Gastrocnemius medialis (tissue), 4 donors: ENCODE measurements around the gene RSPH10B. TPM values are rescaled to one million over a fixed set of nuclear protein-coding genes. Genes with fewer than 3 reads are reported as not detected.
"Not testable (repeated sequence)": the region's sequence is repeated elsewhere in the genome, so short reads cannot be mapped to it uniquely, and the experiment has no call there.

ENCODE experiments used
- ATAC-seq, 2 donors: fragments of 150-250 bp; one replicate each; pipeline ENCODE4 v1.9.1; 2016
- DNase-seq, 2 donors: peaks; one replicate each; pipeline ENCODE4 v3.0.0-alpha.2; 2019
- H3K27ac ChIP-seq, 4 donors: fragments of 200-600 bp; sonication (generic); 1 replicate in 1 of 4; 2 replicates in 3 of 4; pipeline ENCODE4 v1.5.1; 2016 to 2018; ENCODE audit warnings: mild to moderate bottlenecking in 2 of 4, moderate library complexity in 1 of 4
- H3K27me3 ChIP-seq, 3 donors: fragments of 200-600 bp; sonication (generic) in 2 of 3; 1 replicate in 1 of 3; 2 replicates in 2 of 3; pipeline versions ENCODE4 v1.5.1 to v1.6.0; 2016 to 2019; ENCODE audit warnings: mild to moderate bottlenecking in 1 of 3, moderate library complexity in 1 of 3
- H3K36me3 ChIP-seq, 2 donors: fragments of 200-600 bp; sonication (generic) in 1 of 2; one replicate each; pipeline ENCODE4 v1.5.1; 2017 to 2018
- H3K4me1 ChIP-seq, 2 donors: fragments of 200-600 bp; sonication (generic) in 1 of 2; one replicate each; pipeline ENCODE4 v1.5.1; 2016 to 2017; ENCODE audit warnings: mild to moderate bottlenecking in 2 of 2
- H3K4me3 ChIP-seq, 4 donors: fragments of 200-600 bp; sonication (generic) in 3 of 4; 1 replicate in 1 of 4; 2 replicates in 3 of 4; pipeline ENCODE4 v1.5.1; 2016 to 2019; ENCODE audit warnings: mild to moderate bottlenecking in 2 of 4
- H3K9me3 ChIP-seq, 3 donors: fragments of 200-600 bp; sonication (generic) in 2 of 3; 1 replicate in 1 of 3; 2 replicates in 2 of 3; pipeline ENCODE4 v1.5.1; 2016 to 2019
- POLR2A ChIP-seq, 2 donors: fragments of 450-650 bp; IDR thresholded peaks; one replicate each; pipeline ENCODE4 v1.6.1; 2017; ENCODE audit warnings: antibody characterized with exemption in 2 of 2, mild to moderate bottlenecking in 2 of 2, moderate library complexity in 2 of 2
- in situ Hi-C, 4 donors: fragments of 200-750 bp; cut with MboI; loops; one replicate each; pipeline versions ENCODE4 v1.15.0 to v1.8.0; 2017; ENCODE audit warnings: low sequenced_read_pairs in 4 of 4
- intact Hi-C: fragments of 100-400 bp; cut with DNase I; formaldehyde crosslinking; loops from one replicate; pipeline ENCODE4 v1.15.1; 2023; ENCODE audit warnings: low total_unique reads
- total RNA-seq, 4 donors: library from RNA; depleted of rRNA; stranded (reverse); fragments of >200 nt; gene quantifications; one replicate each; pipeline versions ENCODE4 v1.1.0 to v1.2.3, GENCODE V29; 2016
- TF ChIP-seq, protein P1 (sequence below), 5 experiments: fragments of 450-650 bp in 3 of 5; fragments of 200-600 bp in 2 of 5; sonication (generic) in 2 of 5; IDR thresholded peaks in 4 of 5; conservative IDR thresholded peaks in 1 of 5; 1 replicate in 4 of 5; 2 replicates in 1 of 5; pipeline ENCODE4 v1.5.1; 2016 to 2019; ENCODE audit warnings: antibody characterized with exemption in 5 of 5, mild to moderate bottlenecking in 3 of 5, moderate library complexity in 3 of 5

RSPH10B gene
- total RNA-seq, result 1 to 10 TPM in 1 of 4 donors, not detected in 3; 1.1 TPM

DNA sequence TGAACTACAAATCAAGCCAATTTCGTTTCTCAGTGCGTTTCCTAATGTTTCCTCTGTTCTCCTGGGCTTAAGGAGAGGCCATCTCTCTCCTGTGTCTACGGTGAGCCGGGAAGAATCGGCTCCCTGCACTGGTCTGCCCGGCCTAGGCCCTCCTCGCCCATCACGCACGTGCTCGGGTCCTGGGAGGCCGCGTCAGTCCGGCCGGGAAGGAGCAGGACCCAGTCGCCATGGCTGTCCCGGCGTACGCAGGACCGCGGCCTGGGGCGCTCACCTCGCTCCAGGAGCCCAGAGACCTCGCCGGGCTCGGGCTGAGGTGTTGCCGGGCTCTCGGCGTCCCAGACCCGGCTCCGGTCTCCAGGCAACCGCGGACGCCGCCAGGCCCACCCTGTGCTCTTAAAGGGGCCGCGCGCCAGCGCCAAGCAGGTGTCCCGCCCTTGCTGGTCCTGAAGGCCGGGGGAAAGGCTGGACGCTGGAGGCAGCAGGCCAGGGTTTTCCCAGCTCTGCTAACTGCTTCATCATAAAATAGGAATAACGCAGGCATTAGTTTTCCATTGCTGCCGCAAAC is at the start of gene RSPH10B:
RSPH10B (minus strand) TSS at position 343 of the 565 bp plus-strand sequence. CDS start 3,573 bp downstream, outside the sequence.
- H3K9me3 ChIP-seq, H3K27me3 ChIP-seq, H3K4me3 ChIP-seq, in situ Hi-C loops, DNase-seq, H3K36me3 ChIP-seq, H3K4me1 ChIP-seq, H3K27ac ChIP-seq, intact Hi-C loops, ATAC-seq: not testable (repeated sequence)

DNA sequence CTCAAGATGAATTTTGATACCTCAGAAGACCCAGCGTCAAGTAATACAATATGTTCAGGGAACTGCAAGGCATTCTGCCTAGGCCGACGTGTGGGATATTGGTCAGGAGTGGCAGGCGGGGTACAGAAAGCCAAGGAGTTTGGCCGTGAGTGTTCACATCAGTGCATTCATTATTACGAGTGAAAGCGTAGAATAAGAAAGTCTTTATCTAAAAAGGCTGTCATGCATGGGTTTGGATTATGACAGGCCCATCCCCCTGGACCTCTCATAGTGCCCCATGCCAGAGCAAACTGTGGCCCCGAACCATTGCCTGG is 46.1 kb upstream of the RSPH10B start:
- peak overlapping the region in 1 of 4 donors; percentile 21 for H3K4me3 ChIP-seq
- in situ Hi-C loops (no loop called here), intact Hi-C loops (no loop called here)
- DNase-seq, result peak; percentile 85 to 92
- no peaks in the 10 kb centered on the region for H3K9me3 ChIP-seq
- H3K36me3 ChIP-seq, result peaks cover 0 to 51% of the 10 kb centered on the region in 2 donors
- peak overlapping the region; percentile 89 to 98 (median 92) for H3K27ac ChIP-seq
- peaks cover 54 to 59% of the 10 kb centered on the region in 2 donors for H3K4me1 ChIP-seq
- TF ChIP-seq, protein P1, sequence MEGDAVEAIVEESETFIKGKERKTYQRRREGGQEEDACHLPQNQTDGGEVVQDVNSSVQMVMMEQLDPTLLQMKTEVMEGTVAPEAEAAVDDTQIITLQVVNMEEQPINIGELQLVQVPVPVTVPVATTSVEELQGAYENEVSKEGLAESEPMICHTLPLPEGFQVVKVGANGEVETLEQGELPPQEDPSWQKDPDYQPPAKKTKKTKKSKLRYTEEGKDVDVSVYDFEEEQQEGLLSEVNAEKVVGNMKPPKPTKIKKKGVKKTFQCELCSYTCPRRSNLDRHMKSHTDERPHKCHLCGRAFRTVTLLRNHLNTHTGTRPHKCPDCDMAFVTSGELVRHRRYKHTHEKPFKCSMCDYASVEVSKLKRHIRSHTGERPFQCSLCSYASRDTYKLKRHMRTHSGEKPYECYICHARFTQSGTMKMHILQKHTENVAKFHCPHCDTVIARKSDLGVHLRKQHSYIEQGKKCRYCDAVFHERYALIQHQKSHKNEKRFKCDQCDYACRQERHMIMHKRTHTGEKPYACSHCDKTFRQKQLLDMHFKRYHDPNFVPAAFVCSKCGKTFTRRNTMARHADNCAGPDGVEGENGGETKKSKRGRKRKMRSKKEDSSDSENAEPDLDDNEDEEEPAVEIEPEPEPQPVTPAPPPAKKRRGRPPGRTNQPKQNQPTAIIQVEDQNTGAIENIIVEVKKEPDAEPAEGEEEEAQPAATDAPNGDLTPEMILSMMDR (IDR thresholded peaks at IDR 0.05 in 4 of 5, conservative IDR thresholded peaks at IDR 0.05 in 1 of 5), result no peak
- peak in 1 of 2 donors; percentile 57 for TF ChIP-seq POLR2A (IDR thresholded peaks at IDR 0.05)
- H3K27me3 ChIP-seq, result no peaks in the 10 kb centered on the region
- ATAC-seq, result peak in 1 of 2 donors; percentile 79

DNA sequence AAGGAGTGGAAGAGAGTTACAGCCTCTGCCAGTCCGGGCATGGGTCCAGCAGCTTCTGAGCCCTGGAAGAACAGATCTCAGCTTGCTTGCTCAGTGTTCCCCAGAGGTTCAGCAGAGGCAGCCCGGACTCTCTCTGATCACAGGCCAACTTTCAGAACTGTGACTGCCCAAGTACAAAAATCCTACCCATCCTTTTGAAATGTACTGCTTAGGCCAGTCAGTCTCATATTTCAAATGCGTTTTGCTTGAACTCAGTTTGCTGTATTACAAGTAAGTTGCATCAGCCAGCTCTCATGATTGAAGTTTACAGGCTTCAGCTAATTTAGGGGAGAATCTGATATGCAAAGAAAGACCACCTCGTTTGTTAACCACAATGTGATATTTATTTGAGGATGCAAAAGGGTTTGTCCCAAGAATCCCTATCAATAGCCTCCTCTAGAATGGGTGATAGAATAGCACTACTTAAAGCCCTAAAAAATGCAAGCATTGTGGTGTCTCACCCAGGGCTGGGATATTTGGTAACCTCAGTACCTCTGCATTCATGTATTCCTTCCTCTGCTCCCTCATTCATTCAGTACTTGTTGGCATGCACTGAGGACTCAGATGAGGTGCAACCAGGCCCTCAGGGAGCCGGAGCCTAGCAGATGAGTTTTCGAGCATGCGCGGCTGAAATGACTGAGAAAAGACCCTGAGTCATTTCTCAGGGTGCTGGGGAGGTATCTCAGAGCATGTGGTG is 45.6 kb upstream of the RSPH10B start:
- in situ Hi-C loops (no loop called here), intact Hi-C loops (no loop called here)
- H3K9me3 ChIP-seq, result no peaks in the 10 kb centered on the region
- peak; percentile 53 to 84 for ATAC-seq
- DNase-seq, result peak; percentile 88 to 95
- peaks cover 56 to 64% of the 10 kb centered on the region in 2 donors for H3K4me1 ChIP-seq
- H3K4me3 ChIP-seq, result peak overlapping the region in 2 of 4 donors; percentile 2 to 36
- TF ChIP-seq POLR2A (IDR thresholded peaks at IDR 0.05), result no peak
- TF ChIP-seq, protein P1 (IDR thresholded peaks at IDR 0.05 in 4 of 5, conservative IDR thresholded peaks at IDR 0.05 in 1 of 5), result no peak
- no peaks in the 10 kb centered on the region for H3K27me3 ChIP-seq
- H3K27ac ChIP-seq, result peak overlapping the region; percentile 89 to 98 (median 92)
- H3K36me3 ChIP-seq, result peaks cover 0 to 47% of the 10 kb centered on the region in 2 donors

DNA sequence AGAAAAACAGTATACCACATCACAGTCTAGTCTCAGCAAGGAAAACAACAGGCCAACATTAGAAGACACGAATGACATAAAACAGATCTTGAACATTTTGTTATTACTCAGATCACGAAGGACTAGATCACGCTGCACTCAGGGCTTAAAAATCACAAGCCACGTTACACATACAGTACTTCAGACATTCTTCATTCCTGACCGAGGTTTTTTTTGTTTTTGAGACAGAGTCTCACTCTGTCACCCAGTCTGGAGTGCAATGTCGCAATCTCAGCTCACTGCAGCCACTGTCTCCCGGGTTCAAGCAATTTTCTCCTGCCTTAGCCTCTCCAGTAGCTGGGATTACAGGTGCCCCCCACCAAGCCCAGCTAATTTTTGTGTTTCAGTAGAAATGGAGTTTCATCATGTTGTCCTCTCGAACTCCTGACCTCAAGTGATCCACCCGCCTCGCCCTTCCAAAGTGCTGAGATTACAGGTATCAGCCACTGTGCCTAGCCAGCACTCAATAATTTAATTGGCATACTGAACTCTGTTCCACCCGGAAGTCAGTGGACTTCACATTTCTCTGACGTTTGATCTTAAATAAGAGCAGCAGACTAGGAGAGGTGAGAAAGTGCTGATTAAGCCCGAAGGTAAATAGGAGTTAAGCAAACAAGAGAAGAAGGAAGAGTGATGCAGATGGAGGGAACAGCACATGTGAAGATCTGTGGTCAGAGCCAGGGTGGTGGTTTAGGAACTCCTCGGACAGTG is 42.0 kb upstream of the RSPH10B start:
- DNase-seq (peak in 1 of 2 donors; percentile 40), ATAC-seq (peak in 1 of 2 donors; percentile 37)
- Histone ChIP-seq H3K4me1 (peaks cover 74 to 81% of the 10 kb centered on the region in 2 donors), H3K27me3 (no peaks in the 10 kb centered on the region), H3K27ac (peak overlapping the region; percentile 89 to 98 (median 92)), H3K9me3 (no peaks in the 10 kb centered on the region), H3K4me3 (peak overlapping the region in 1 of 4 donors; percentile 56), H3K36me3 (peaks cover 0 to 14% of the 10 kb centered on the region in 2 donors)
- in situ Hi-C loops (no loop called here), intact Hi-C loops (no loop called here)
- no peak for TF ChIP-seq POLR2A (IDR thresholded peaks at IDR 0.05)
- TF ChIP-seq, protein P1 (IDR thresholded peaks at IDR 0.05 in 4 of 5, conservative IDR thresholded peaks at IDR 0.05 in 1 of 5), result no peak

DNA sequence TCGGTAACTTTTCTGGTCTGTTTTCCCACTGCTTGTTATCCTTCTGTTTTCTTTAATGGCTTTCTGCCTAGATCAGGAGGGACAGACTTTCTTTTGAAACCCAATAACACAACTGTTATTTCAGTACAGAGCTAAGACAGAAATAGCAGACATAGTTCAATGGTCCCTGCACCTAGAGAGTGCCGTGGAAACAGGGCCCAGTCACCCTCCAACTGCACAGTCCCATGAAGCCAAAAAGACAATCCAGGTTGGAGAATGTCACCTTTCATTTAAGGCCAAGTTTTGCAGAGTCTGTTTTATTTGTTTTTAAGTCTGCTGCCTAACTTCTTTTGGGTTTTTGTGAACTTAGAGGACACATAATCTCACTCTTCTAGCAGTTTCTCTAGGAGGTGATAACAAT is 41.1 kb upstream of the RSPH10B start:
- TF ChIP-seq, protein P1 (IDR thresholded peaks at IDR 0.05 in 4 of 5, conservative IDR thresholded peaks at IDR 0.05 in 1 of 5), result no peak
- peak in 1 of 2 donors; percentile 24 for TF ChIP-seq POLR2A (IDR thresholded peaks at IDR 0.05)
- intact Hi-C loops (no loop called here), in situ Hi-C loops (no loop called here)
- H3K27ac ChIP-seq, result peak overlapping the region; percentile 89 to 98 (median 92)
- H3K4me1 ChIP-seq, result peaks cover 64 to 72% of the 10 kb centered on the region in 2 donors
- H3K9me3 ChIP-seq, result no peaks in the 10 kb centered on the region
- peak; percentile 12 to 21 for ATAC-seq
- no peak for DNase-seq
- H3K36me3 ChIP-seq, result peaks cover 0 to 4% of the 10 kb centered on the region in 2 donors
- peak overlapping the region in 3 of 4 donors; percentile 56 to 81 (median 78) for H3K4me3 ChIP-seq
- no peaks in the 10 kb centered on the region for H3K27me3 ChIP-seq
